Superior temporal gyrus (tissue), 1 donor: ENCODE data around the gene CD151.
A peak's percentile ranks its signal among the peaks of the same experiment; 100 is the strongest.

Experiments
- DNase-seq: peaks from one replicate; pipeline ENCODE4 v3.0.0-alpha.2; 2016; ENCODE audit errors: extremely low spot score

The CD151 gene

GRCh38 chr11:858053-858761 lies 25.5 kb downstream of the CD151 start:
- DNase-seq, result no peak

GRCh38 chr11:858762-859339 lies 26.1 kb downstream of the CD151 start:
- no peak for DNase-seq

GRCh38 chr11:859394-860131 lies 26.8 kb downstream of the CD151 start:
- DNase-seq, result peak; percentile 79

GRCh38 chr11:860234-861104 lies 27.7 kb downstream of the CD151 start:
- DNase-seq, result no peak

- no peak for DNase-seq
Observed at GRCh38 chr11:861105-861479, 28.3 kb downstream of the CD151 start.

GRCh38 chr11:862081-862661 lies 29.4 kb downstream of the CD151 start:
- no peak for DNase-seq

GRCh38 chr11:862696-863022 lies 29.9 kb downstream of the CD151 start:
- no peak for DNase-seq

GRCh38 chr11:863023-863909 lies 30.5 kb downstream of the CD151 start:
- no peak for DNase-seq

GRCh38 chr11:863910-864827 lies 31.4 kb downstream of the CD151 start:
- DNase-seq, result no peak

- DNase-seq, result no peak
Observed at GRCh38 chr11:864898-865297, 32.1 kb downstream of the CD151 start.

- DNase-seq, result no peak
Observed at GRCh38 chr11:865462-866430, 33.0 kb downstream of the CD151 start.

- no peak for DNase-seq
Observed at GRCh38 chr11:866481-866880, 33.7 kb downstream of the CD151 start.

- no peak for DNase-seq
Observed at GRCh38 chr11:867856-868358, 35.2 kb downstream of the CD151 start.

GRCh38 chr11:868394-868793 lies 35.6 kb downstream of the CD151 start:
- DNase-seq, result no peak

- no peak for DNase-seq
Observed at GRCh38 chr11:868802-869201, 36.0 kb downstream of the CD151 start.

GRCh38 chr11:869399-870126 lies 36.8 kb downstream of the CD151 start:
- no peak for DNase-seq

GRCh38 chr11:870127-870413 lies 37.3 kb downstream of the CD151 start:
- no peak for DNase-seq

- no peak for DNase-seq
Observed at GRCh38 chr11:870418-870817, 37.7 kb downstream of the CD151 start.
